Prostate gland (tissue), 2 donors: ENCODE results near the gene OR52A1. TPM values are rescaled to one million over a fixed set of nuclear protein-coding genes. Genes with fewer than 3 reads are reported as not detected.
A peak's percentile ranks its signal among the peaks of the same experiment; 100 is the strongest.

ENCODE experiments used
- DNase-seq: peaks from one replicate; pipeline ENCODE4 v3.0.0-alpha.2; 2019; ENCODE audit warnings: low spot score
- H3K27ac ChIP-seq, 2 donors: fragments of 200-600 bp; sonication (generic); 2 replicates each; pipeline ENCODE4 v1.5.1; 2017 to 2019
- H3K27me3 ChIP-seq: fragments of 200-600 bp; sonication (generic); replicated peaks from 2 replicates; pipeline ENCODE4 v1.5.1; 2019; ENCODE audit not compliant: insufficient read depth
- H3K36me3 ChIP-seq, 2 donors: fragments of 200-600 bp; sonication (generic); 1 replicate in 1 of 2; 2 replicates in 1 of 2; pipeline versions ENCODE4 v1.5.1 to v1.8.1; 2017 to 2019
- H3K4me1 ChIP-seq: fragments of 200-600 bp; sonication (generic); replicated peaks from 2 replicates; pipeline ENCODE4 v1.5.1; 2019
- H3K4me3 ChIP-seq, 2 donors: fragments of 200-600 bp; sonication (generic); 2 replicates each; pipeline ENCODE4 v1.5.1; 2017 to 2019
- H3K9me3 ChIP-seq: fragments of 200-600 bp; sonication (generic); 2 replicates; pipeline ENCODE4 v1.5.1; 2017
- POLR2A ChIP-seq: fragments of 450-650 bp; IDR thresholded peaks from one replicate; pipeline ENCODE4 v1.6.1; 2016; ENCODE audit warnings: antibody characterized with exemption, mild to moderate bottlenecking
- POLR2AphosphoS5 ChIP-seq: sonication (generic); formaldehyde crosslinking; IDR thresholded peaks from one replicate; pipeline ENCODE4 v1.6.1; 2017; ENCODE audit warnings: antibody characterized with exemption
- WGBS: methylation state at CpG from one replicate; pipeline ENCODE4 v1.1.5; 2018; 5-methylcytosine and 5-hydroxymethylcytosine counted together
- intact Hi-C: fragments of 100-400 bp; cut with DNase I; formaldehyde crosslinking; loops from one replicate; pipeline ENCODE4 v1.14.2; 2022
- total RNA-seq, 2 donors: library from RNA; depleted of rRNA; stranded (reverse); fragments of >200 nt; gene quantifications; one replicate each; pipeline ENCODE4 v1.1.0, GENCODE V29; 2016
- TF ChIP-seq, protein P1 (sequence below), 4 experiments: fragments of 200-600 bp in 2 of 4; fragments of 450-650 bp in 2 of 4; sonication (generic) in 2 of 4; IDR thresholded peaks; 1 replicate in 3 of 4; 2 replicates in 1 of 4; pipeline ENCODE4 v1.5.1; 2016 to 2019; ENCODE audit warnings: antibody characterized with exemption in 4 of 4, mild to moderate bottlenecking in 2 of 4, moderate library complexity in 2 of 4

OR52A1 gene
- total RNA-seq, 2 donors from 2014 or later, result 0.17 TPM; not detected in 1

DNA sequence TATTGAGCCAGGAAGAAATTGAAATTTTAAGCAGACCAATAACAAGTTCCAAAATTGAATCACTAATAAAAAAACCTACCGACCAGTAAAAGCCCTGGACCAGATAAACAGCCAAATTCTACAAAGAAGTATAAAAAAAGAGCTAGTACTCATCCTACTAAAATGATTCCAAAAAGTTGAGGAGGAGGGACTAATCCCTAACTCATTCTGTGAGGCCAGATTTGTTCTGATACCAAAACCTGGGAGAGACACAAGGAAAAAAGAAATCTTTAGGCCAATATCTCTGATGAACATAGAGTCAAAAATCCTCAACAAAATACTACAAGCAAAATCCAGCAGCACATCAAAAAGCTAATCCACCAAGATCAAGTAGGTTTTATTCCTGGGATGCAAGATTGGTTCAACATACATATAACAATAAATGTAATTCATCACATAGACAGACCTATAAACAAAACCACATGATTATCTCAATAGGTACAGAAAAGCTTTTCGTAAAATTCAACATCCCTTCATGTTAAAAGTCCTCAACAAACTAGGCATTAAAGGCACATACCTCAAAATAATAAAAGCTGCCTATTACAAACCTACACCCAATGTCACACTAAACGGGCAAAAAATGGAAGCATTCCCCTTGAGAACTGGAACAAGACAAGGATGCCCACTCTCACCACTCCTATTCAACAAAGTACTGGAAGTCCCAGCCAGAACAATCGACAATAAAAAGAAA lies 29.5 kb downstream of the OR52A1 start:
- Histone ChIP-seq H3K4me3 (no peak overlapping the region), H3K36me3 (no peaks in the 10 kb centered on the region), H3K4me1 (no peaks in the 10 kb centered on the region), H3K27ac (no peak overlapping the region), H3K9me3 (no peaks in the 10 kb centered on the region), H3K27me3 (no peaks in the 10 kb centered on the region)
- intact Hi-C loops, result loop anchor here (5.0 kb wide), 1 partner anchor 682 kb away; the partner anchor contains the start of gene OR52N2
- 50% methylated on average over 4 of the region's 4 CpGs for WGBS
- TF ChIP-seq POLR2AphosphoS5, result no peak
- TF ChIP-seq, protein P1, sequence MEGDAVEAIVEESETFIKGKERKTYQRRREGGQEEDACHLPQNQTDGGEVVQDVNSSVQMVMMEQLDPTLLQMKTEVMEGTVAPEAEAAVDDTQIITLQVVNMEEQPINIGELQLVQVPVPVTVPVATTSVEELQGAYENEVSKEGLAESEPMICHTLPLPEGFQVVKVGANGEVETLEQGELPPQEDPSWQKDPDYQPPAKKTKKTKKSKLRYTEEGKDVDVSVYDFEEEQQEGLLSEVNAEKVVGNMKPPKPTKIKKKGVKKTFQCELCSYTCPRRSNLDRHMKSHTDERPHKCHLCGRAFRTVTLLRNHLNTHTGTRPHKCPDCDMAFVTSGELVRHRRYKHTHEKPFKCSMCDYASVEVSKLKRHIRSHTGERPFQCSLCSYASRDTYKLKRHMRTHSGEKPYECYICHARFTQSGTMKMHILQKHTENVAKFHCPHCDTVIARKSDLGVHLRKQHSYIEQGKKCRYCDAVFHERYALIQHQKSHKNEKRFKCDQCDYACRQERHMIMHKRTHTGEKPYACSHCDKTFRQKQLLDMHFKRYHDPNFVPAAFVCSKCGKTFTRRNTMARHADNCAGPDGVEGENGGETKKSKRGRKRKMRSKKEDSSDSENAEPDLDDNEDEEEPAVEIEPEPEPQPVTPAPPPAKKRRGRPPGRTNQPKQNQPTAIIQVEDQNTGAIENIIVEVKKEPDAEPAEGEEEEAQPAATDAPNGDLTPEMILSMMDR (IDR thresholded peaks at IDR 0.05), result no peak
- no peak for TF ChIP-seq POLR2A
- no peak for DNase-seq

DNA sequence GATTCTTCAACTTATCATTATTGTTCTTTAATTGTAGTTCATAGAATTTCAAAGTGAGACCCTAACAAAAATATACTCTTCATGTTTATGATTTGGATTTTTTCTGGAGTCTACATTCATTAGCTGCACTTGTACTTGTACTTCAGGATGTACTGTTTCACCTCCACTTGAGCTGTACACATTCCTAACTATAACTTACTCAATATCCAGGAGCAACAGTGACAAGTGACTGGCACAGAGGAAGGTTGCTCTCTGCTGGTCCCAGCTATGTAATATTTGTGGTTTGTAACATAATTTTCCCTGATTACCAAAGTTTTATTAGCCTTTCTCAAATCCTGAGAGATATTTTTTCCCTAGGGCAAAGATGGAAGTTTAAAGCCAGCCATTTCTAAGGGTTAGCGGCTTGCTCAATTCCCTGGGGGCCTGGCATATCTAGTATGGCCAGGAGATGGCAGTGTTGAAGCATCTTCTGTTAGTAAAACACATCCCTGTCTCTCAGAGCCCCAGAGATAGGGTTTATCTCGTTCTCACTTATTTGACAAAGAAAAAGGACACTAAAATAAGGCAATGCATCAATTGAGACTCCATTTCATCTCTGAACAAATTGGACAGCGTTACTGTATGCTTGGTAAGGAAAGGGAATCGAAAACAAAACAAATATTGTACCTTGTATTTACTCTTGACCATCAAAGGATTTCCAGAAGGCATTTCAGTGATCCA lies 30.6 kb downstream of the OR52A1 start:
- Histone ChIP-seq H3K9me3 (no peaks in the 10 kb centered on the region), H3K27ac (no peak overlapping the region), H3K36me3 (no peaks in the 10 kb centered on the region), H3K4me3 (no peak overlapping the region), H3K4me1 (no peaks in the 10 kb centered on the region), H3K27me3 (no peaks in the 10 kb centered on the region)
- TF ChIP-seq, protein P1 (IDR thresholded peaks at IDR 0.05), result peak in 3 of 4 experiments; percentile 63 to 71 (median 66)
- TF ChIP-seq POLR2AphosphoS5, result no peak
- no peak for TF ChIP-seq POLR2A
- 6% methylated on average over 4 of the region's 4 CpGs for WGBS
- peak; percentile 37 for DNase-seq
- intact Hi-C loops, result no loop called here

DNA sequence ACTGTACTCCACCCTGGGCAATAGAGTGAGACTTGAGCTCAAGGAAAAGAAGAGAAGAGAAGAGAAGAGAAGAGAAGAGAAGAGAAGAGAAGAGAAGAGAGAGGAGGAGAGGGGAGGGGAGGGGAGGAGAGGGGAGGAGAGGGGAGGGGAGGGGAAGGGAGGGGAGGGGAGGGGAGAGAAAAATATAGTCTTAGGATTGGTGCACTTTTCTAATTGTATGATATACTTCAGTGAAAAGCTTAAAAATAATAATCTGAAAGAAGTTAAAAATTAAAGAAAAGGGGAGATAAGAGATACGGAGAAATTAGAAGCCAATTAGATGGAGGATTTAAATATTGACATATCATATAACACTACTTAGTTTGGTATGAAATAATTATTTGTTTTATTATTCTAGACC lies 35.7 kb downstream of the OR52A1 start:
- H3K4me1 ChIP-seq, result no peaks in the 10 kb centered on the region
- H3K4me3 ChIP-seq, result no peak overlapping the region
- WGBS, result 47% methylated on average over 1 of the region's 1 CpG
- no peaks in the 10 kb centered on the region for H3K27me3 ChIP-seq
- H3K36me3 ChIP-seq, result no peaks in the 10 kb centered on the region
- intact Hi-C loops, result no loop called here
- DNase-seq, result no peak
- no peak overlapping the region for H3K27ac ChIP-seq
- no peak for TF ChIP-seq POLR2AphosphoS5
- no peak for TF ChIP-seq POLR2A
- TF ChIP-seq, protein P1 (IDR thresholded peaks at IDR 0.05), result no peak
- no peaks in the 10 kb centered on the region for H3K9me3 ChIP-seq

DNA sequence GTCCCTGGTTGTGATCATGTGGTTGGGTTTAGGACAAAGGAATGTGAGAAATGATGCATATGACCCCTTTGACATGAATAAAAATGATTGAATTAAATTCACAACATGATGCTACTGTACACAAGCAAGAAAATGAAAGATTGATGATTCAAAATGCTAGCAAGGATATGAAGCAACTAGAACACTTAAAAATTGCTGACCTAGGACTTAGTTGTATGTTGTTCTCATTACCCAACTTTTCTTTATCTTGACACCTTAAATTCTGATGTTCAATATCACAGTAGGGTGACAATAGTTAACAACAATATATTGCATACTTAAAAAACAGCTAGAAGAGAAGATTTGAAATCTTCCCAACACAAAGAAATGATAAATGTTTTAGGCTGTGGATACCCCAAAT lies 37.0 kb downstream of the OR52A1 start:
- no peaks in the 10 kb centered on the region for H3K27me3 ChIP-seq
- no peaks in the 10 kb centered on the region for H3K9me3 ChIP-seq
- intact Hi-C loops, result no loop called here
- H3K4me3 ChIP-seq, result no peak overlapping the region
- DNase-seq, result no peak
- H3K36me3 ChIP-seq, result no peaks in the 10 kb centered on the region
- no peaks in the 10 kb centered on the region for H3K4me1 ChIP-seq
- H3K27ac ChIP-seq, result no peak overlapping the region
- TF ChIP-seq POLR2A, result no peak
- TF ChIP-seq POLR2AphosphoS5, result no peak
- TF ChIP-seq, protein P1 (IDR thresholded peaks at IDR 0.05), result no peak
